ENCODE measurements around the gene TMEM30A.

The TMEM30A gene

DNA sequence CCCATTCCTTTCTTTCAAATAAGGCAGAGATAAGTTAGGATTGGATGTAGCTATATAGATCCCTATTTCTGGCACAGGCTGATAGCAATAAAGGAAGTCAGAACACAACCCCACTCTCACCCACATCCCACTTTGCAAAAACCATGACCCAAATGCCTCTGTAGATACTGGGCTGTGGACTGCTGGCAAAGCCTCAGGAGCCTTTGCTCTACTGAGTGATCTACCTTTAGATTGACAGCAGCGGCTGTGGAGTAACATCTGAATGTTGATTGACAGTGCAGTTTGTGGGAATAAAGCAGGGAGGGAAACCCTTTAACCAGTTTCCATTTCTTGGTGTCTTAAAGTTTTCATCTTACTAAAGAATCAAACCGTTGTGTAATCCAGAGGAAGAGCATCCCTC lies 6.7 kb upstream of the TMEM30A start:
- no peaks in the 10 kb centered on the region for H4K20me1 ChIP-seq (ENCODE audit: low read depth, low read length)
- no peaks in the 10 kb centered on the region for H3K9me2 ChIP-seq (replicated peaks; ENCODE audit: insufficient read depth, low read length)
- H3K27ac ChIP-seq (ENCODE audit: low read depth, low read length), result no peak overlapping the region
- H3K9ac ChIP-seq (ENCODE audit: low read length), result no peak overlapping the region
- no peaks in the 10 kb centered on the region for H3K36me3 ChIP-seq (ENCODE audit: low read length)
- no peak overlapping the region for H3K4me2 ChIP-seq (ENCODE audit: low read depth, low read length, poor library complexity, severe bottlenecking)
- no peaks in the 10 kb centered on the region for H3K27me3 ChIP-seq (ENCODE audit: low read length)
- H3K9me3 ChIP-seq (ENCODE audit: insufficient read depth, low read length), result no peaks in the 10 kb centered on the region
- peaks cover 15% of the 10 kb centered on the region; the same call in 1 of the 2 replicates for H3F3A ChIP-seq (ENCODE audit: insufficient read depth)
- H2AFZ ChIP-seq (ENCODE audit: low read depth, low read length, severe bottlenecking), result no peak overlapping the region
- TF ChIP-seq, protein P1, sequence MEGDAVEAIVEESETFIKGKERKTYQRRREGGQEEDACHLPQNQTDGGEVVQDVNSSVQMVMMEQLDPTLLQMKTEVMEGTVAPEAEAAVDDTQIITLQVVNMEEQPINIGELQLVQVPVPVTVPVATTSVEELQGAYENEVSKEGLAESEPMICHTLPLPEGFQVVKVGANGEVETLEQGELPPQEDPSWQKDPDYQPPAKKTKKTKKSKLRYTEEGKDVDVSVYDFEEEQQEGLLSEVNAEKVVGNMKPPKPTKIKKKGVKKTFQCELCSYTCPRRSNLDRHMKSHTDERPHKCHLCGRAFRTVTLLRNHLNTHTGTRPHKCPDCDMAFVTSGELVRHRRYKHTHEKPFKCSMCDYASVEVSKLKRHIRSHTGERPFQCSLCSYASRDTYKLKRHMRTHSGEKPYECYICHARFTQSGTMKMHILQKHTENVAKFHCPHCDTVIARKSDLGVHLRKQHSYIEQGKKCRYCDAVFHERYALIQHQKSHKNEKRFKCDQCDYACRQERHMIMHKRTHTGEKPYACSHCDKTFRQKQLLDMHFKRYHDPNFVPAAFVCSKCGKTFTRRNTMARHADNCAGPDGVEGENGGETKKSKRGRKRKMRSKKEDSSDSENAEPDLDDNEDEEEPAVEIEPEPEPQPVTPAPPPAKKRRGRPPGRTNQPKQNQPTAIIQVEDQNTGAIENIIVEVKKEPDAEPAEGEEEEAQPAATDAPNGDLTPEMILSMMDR (IDR thresholded peaks at IDR 0.05; ENCODE audit: insufficient read depth, low read length, poor library complexity, severe bottlenecking), result no peak
- TF ChIP-seq EZH2phosphoT487 (conservative IDR thresholded peaks at IDR 0.05; ENCODE audit: low read length), result no peak
- no peak overlapping the region for H3K4me3 ChIP-seq (ENCODE audit: insufficient read depth, low read length, poor library complexity, severe bottlenecking)
- H3K79me2 ChIP-seq (ENCODE audit: insufficient read depth, low read length), result peaks cover 19% of the 10 kb centered on the region; the same call in 1 of the 2 replicates

DNA sequence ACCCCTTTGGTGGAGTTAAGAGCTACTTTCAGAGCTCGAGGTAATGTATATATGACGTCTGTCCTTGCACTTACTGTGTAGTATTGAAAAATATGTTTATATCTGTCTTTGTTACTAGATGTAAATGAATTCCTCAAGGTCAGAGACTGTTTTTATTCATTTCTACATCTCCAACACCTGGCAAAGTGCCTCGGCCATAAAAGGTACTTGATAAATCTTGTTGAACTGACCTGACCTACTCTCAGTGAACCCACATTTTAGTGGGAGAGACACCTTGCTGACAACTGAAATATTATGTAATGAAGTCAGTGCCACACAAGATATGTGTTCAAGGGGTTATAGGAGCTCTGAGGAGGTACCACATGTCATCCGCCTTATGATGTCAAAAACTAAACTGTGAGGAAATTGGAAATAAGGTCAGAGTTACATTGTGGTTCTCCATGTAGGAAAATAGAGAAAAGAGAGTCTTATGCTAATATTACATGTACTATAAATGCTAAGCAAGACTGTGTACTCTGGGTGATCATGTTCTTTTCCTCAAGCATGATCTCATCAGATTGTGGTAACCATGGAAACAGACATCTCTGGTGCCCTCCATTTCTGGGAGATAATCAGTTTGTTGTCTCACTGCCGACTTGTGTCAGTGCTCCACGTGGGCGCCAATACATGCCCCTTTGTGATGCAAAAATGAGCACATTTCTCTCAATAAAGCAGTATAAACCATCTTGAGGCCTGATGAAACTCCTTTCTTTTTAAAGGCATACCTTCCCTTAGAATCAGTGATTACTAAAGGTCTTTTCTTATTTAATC lies 5.7 kb upstream of the TMEM30A start:
- Histone ChIP-seq H3K9ac (ENCODE audit: low read length) (no peak overlapping the region), H4K20me1 (ENCODE audit: low read depth, low read length) (no peaks in the 10 kb centered on the region), H3K9me2 (replicated peaks; ENCODE audit: insufficient read depth, low read length) (no peaks in the 10 kb centered on the region), H3K79me2 (ENCODE audit: insufficient read depth, low read length) (peaks cover 29% of the 10 kb centered on the region), H3K36me3 (ENCODE audit: low read length) (no peaks in the 10 kb centered on the region), H3K4me2 (ENCODE audit: low read depth, low read length, poor library complexity, severe bottlenecking) (no peak overlapping the region), H3K27ac (ENCODE audit: low read depth, low read length) (no peak overlapping the region), H3F3A (ENCODE audit: insufficient read depth) (peaks cover 16% of the 10 kb centered on the region; the same call in 1 of the 2 replicates), H3K9me3 (ENCODE audit: insufficient read depth, low read length) (no peaks in the 10 kb centered on the region), H3K27me3 (ENCODE audit: low read length) (no peaks in the 10 kb centered on the region), H3K4me3 (ENCODE audit: insufficient read depth, low read length, poor library complexity, severe bottlenecking) (no peak overlapping the region), H2AFZ (ENCODE audit: low read depth, low read length, severe bottlenecking) (no peak overlapping the region)
- no peak for TF ChIP-seq EZH2phosphoT487 (conservative IDR thresholded peaks at IDR 0.05; ENCODE audit: low read length)
- TF ChIP-seq, protein P1 (IDR thresholded peaks at IDR 0.05; ENCODE audit: insufficient read depth, low read length, poor library complexity, severe bottlenecking), result no peak

DNA sequence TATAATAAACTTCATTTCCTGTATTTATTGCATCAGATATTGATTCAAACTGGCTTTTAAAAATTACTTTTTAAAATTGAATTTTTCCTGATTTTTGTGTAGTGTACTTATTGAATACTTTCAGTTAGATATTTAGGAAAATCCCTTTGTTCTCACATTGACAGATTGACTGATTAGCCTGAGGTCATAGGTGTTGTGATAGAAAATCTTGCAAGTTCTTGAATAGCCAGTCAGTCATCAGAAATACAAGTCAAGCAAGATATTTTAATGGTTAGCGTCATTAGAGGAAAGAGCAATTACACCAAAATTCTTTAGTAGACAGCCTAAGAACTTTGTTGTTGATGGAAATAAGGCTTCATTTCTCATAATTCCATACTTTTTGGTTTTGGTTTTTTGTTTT lies 3.4 kb upstream of the TMEM30A start:
- Histone ChIP-seq H3K4me3 (ENCODE audit: insufficient read depth, low read length, poor library complexity, severe bottlenecking) (no peak overlapping the region), H3F3A (ENCODE audit: insufficient read depth) (peaks cover 11% of the 10 kb centered on the region; the same call in 1 of the 2 replicates), H3K9ac (ENCODE audit: low read length) (no peak overlapping the region), H3K36me3 (ENCODE audit: low read length) (no peaks in the 10 kb centered on the region), H3K79me2 (ENCODE audit: insufficient read depth, low read length) (peaks cover 49% of the 10 kb centered on the region), H3K27me3 (ENCODE audit: low read length) (no peaks in the 10 kb centered on the region), H3K4me2 (ENCODE audit: low read depth, low read length, poor library complexity, severe bottlenecking) (peak overlapping the region; percentile 76), H3K9me2 (replicated peaks; ENCODE audit: insufficient read depth, low read length) (no peaks in the 10 kb centered on the region), H2AFZ (ENCODE audit: low read depth, low read length, severe bottlenecking) (no peak overlapping the region), H4K20me1 (ENCODE audit: low read depth, low read length) (peaks cover 4% of the 10 kb centered on the region; the same call in 1 of the 2 replicates), H3K9me3 (ENCODE audit: insufficient read depth, low read length) (no peaks in the 10 kb centered on the region), H3K27ac (ENCODE audit: low read depth, low read length) (no peak overlapping the region)
- TF ChIP-seq, protein P1 (IDR thresholded peaks at IDR 0.05; ENCODE audit: insufficient read depth, low read length, poor library complexity, severe bottlenecking), result no peak
- TF ChIP-seq EZH2phosphoT487 (conservative IDR thresholded peaks at IDR 0.05; ENCODE audit: low read length), result no peak
